IMR-90 (cell line): ENCODE results near the gene METTL27. TPM values are rescaled to one million over a fixed set of nuclear protein-coding genes. Genes with fewer than 3 reads are reported as not detected.
A peak's percentile ranks its signal among the peaks of the same experiment; 100 is the strongest.

Experiments used
- ATAC-seq: fragments of 200-7000 bp; cut with Tn5 transposase; 2 replicates; pipeline ENCODE4 v1.9.1; 2020; ENCODE audit warnings: low read depth, mild to moderate bottlenecking, moderate library complexity
- BruUV-seq: library from RNA; stranded (reverse); fragments of 400-500 nt; replicated peaks from 2 replicates; lab custom pipeline; 2021; lab: Mats Ljungman, UMichigan
- CTCF ChIA-PET: fragments of 300-600 bp; formaldehyde crosslinking; extraction: SDS; loops from one replicate; lab custom pipeline; 2021; ENCODE audit warnings: antibody characterized with exemption; lab: Yijun Ruan, JAX
- POLR2A ChIA-PET: fragments of 300-600 bp; sonication (Branson Sonifier 250); formaldehyde crosslinking; loops from one replicate; lab custom pipeline; 2022; ENCODE audit warnings: antibody characterized with exemption; ENCODE audit not compliant: unreplicated experiment; lab: Charles Lee
- DNase-seq: peaks from one replicate; pipeline ENCODE4 v3.0.0; 2013
- H2AFZ ChIP-seq: replicated peaks from 2 replicates; pipeline ENCODE3; 2013; ENCODE audit warnings: low read length, mild to moderate bottlenecking; ENCODE audit not compliant: poor library complexity
- H2AK5ac ChIP-seq: 2 replicates; pipeline ENCODE4 v1.6.1; 2013; ENCODE audit warnings: low read depth, low read length, inconsistent platforms
- H2AK9ac ChIP-seq: replicated peaks from 2 replicates; pipeline ENCODE3; 2013; ENCODE audit warnings: mild to moderate bottlenecking, low read depth, low read length, moderate library complexity; ENCODE audit not compliant: poor library complexity
- H2BK120ac ChIP-seq: 2 replicates; pipeline ENCODE4 v1.6.1; 2013; ENCODE audit warnings: low read depth, low read length, inconsistent platforms
- H2BK15ac ChIP-seq: 3 replicates; pipeline ENCODE4 v1.6.1; 2013; ENCODE audit warnings: low read depth, low read length, inconsistent platforms
- H2BK20ac ChIP-seq: 2 replicates; pipeline ENCODE4 v1.6.1; 2013; ENCODE audit warnings: low read depth, mild to moderate bottlenecking, inconsistent platforms, low read length, moderate library complexity
- H2BK5ac ChIP-seq: 2 replicates; pipeline ENCODE4 v1.6.1; 2013; ENCODE audit warnings: mild to moderate bottlenecking, low read depth, low read length, inconsistent platforms; ENCODE audit not compliant: poor library complexity, severe bottlenecking
- H3K14ac ChIP-seq: replicated peaks from 2 replicates; pipeline ENCODE4 v1.6.1; 2013; ENCODE audit warnings: low read depth, low read length, inconsistent platforms
- H3K18ac ChIP-seq: 2 replicates; pipeline ENCODE4 v1.6.1; 2013; ENCODE audit warnings: low read depth, low read length, control low read depth
- H3K23ac ChIP-seq: 2 replicates; pipeline ENCODE4 v1.6.1; 2013; ENCODE audit warnings: low read depth, low read length, inconsistent platforms
- H3K27ac ChIP-seq: 2 replicates; pipeline ENCODE4 v1.5.1; 2013; ENCODE audit warnings: mild to moderate bottlenecking, control low read depth, low read length; ENCODE audit not compliant: insufficient read depth
- H3K27me3 ChIP-seq: 2 replicates; pipeline ENCODE4 v1.6.1; 2013; ENCODE audit warnings: low read length; ENCODE audit not compliant: control insufficient read depth, insufficient read depth
- H3K36me3 ChIP-seq: 2 replicates; pipeline ENCODE4 v1.6.1; 2013; ENCODE audit warnings: low read length, mixed read lengths; ENCODE audit not compliant: control insufficient read depth, insufficient read depth
- H3K4ac ChIP-seq: 2 replicates; pipeline ENCODE4 v1.6.1; 2013; ENCODE audit warnings: low read depth, low read length, inconsistent platforms
- H3K4me1 ChIP-seq: 2 replicates; pipeline ENCODE4 v1.6.1; 2013; ENCODE audit warnings: low read length, mixed read lengths; ENCODE audit not compliant: control insufficient read depth, insufficient read depth
- H3K4me2 ChIP-seq: 2 replicates; pipeline ENCODE4 v1.6.1; 2013; ENCODE audit warnings: low read depth, mild to moderate bottlenecking, control low read depth, low read length, moderate library complexity
- H3K4me3 ChIP-seq: 2 replicates; pipeline ENCODE4 v1.5.1; 2013; ENCODE audit warnings: low read depth, mild to moderate bottlenecking, control low read depth, low read length, moderate library complexity; ENCODE audit not compliant: insufficient read depth
- H3K56ac ChIP-seq: 2 replicates; pipeline ENCODE4 v1.6.1; 2013; ENCODE audit warnings: low read length, inconsistent platforms; ENCODE audit not compliant: insufficient read depth; ENCODE audit errors: extremely low read depth
- H3K79me1 ChIP-seq, 2 experiments: 2 replicates each; pipeline ENCODE4 v1.6.1; 2013; ENCODE audit warnings: low read length in 2 of 2, inconsistent platforms in 1 of 2, low read depth in 1 of 2
- H3K9ac ChIP-seq: 2 replicates; pipeline ENCODE4 v1.6.1; 2013; ENCODE audit warnings: low read depth, low read length, control low read depth
- H3K9me1 ChIP-seq: 2 replicates; pipeline ENCODE4 v1.6.1; 2013; ENCODE audit warnings: low read length, inconsistent platforms; ENCODE audit not compliant: insufficient read depth
- H3K9me3 ChIP-seq: 2 replicates; pipeline ENCODE4 v1.6.1; 2013; ENCODE audit warnings: low read length; ENCODE audit not compliant: control insufficient read depth, insufficient read depth
- H4K20me1 ChIP-seq: 2 replicates; pipeline ENCODE4 v1.6.1; 2013; ENCODE audit warnings: low read length, inconsistent platforms; ENCODE audit not compliant: insufficient read depth
- H4K5ac ChIP-seq: 2 replicates; pipeline ENCODE4 v1.6.1; 2013; ENCODE audit warnings: mild to moderate bottlenecking, low read depth, low read length, control low read depth
- H4K8ac ChIP-seq, 2 experiments: 2 replicates each; pipeline ENCODE4 v1.6.1; 2013; ENCODE audit warnings: low read depth in 2 of 2, low read length in 2 of 2, control low read depth in 1 of 2, inconsistent platforms in 1 of 2
- H4K91ac ChIP-seq: 2 replicates; pipeline ENCODE4 v1.6.1; 2013; ENCODE audit warnings: low read depth, low read length, inconsistent platforms; ENCODE audit not compliant: insufficient read depth
- FOS ChIP-seq: fragments of 150-350 bp; IDR thresholded peaks from 2 replicates; pipeline ENCODE4 v1.6.1; 2016; ENCODE audit warnings: low read depth, low read length
- POLR2A ChIP-seq: IDR thresholded peaks from 2 replicates; pipeline ENCODE4 v1.6.1; 2012; ENCODE audit warnings: mild to moderate bottlenecking, low read depth, low read length
- RCOR1 ChIP-seq: IDR thresholded peaks from 2 replicates; pipeline ENCODE4 v1.6.1; 2012; ENCODE audit warnings: mild to moderate bottlenecking, low read length, improper control_type of control experiment; ENCODE audit not compliant: insufficient replicate concordance
- SMC3 ChIP-seq: fragments of 150-350 bp; IDR thresholded peaks from 2 replicates; pipeline ENCODE4 v1.6.1; 2016; ENCODE audit warnings: low read depth, mild to moderate bottlenecking, antibody characterized with exemption, low read length, moderate library complexity
- WGBS, 2 experiments: methylation state at CpG; one replicate each; pipeline versions ENCODE4 v1.1.5 to v1.1.7; 2013; ENCODE audit warnings: missing lambda C conversion rate in 2 of 2; ENCODE audit not compliant: insufficient read length in 1 of 2; ENCODE audit errors: extremely low coverage in 2 of 2; 5-methylcytosine and 5-hydroxymethylcytosine counted together
- dilution Hi-C: fragments of 300-500 bp; cut with HindIII; formaldehyde crosslinking; loops from one replicate; pipeline ENCODE4 v1.14.3; 2018; ENCODE audit warnings: low sequenced_read_pairs; ENCODE audit not compliant: unreplicated experiment
- in situ Hi-C: fragments of 300-500 bp; cut with MboI; formaldehyde crosslinking; loops from 3 replicates; pipeline ENCODE4 v1.14.3; 2019; ENCODE audit warnings: low sequenced_read_pairs, inconsistent platforms, mixed read lengths
- intact Hi-C: fragments of 100-400 bp; cut with micrococcal nuclease; formaldehyde crosslinking; loops from 2 replicates; pipeline ENCODE4 v1.10.0; 2022
- polyA plus RNA-seq, 3 experiments: library from polyadenylated mRNA; depleted of rRNA; stranded (reverse); fragments of >200 nt; gene quantifications; 2 replicates each; pipeline ENCODE4 v1.2.3, GENCODE V29; 2012; ENCODE audit warnings: low replicate concordance in 1 of 3
- total RNA-seq: library from RNA; depleted of rRNA; stranded (reverse); fragments of >200 nt; gene quantifications from 2 replicates; pipeline ENCODE4 v1.2.3, GENCODE V29; 2012

METTL27 gene
- total and polyA plus RNA-seq, 2 of the 4 experiments (the other 2 are of a cell fraction): 2.3 to 4.3 TPM

- 96% methylated on average over 3 of the region's 6 CpGs; no CpG with 5 or more reads in 1 of the 2 experiments for WGBS, 2 experiments
- dilution Hi-C loops: no loop called here
- H4K91ac ChIP-seq: peak overlapping the region; percentile 46; the same call in 1 of the 2 replicates
- H3K9me1 ChIP-seq: peaks cover 16% of the 10 kb centered on the region
- no peak for DNase-seq
- ChIA-PET POLR2A (no interaction called here), CTCF (no interaction called here)
- H3K4me1 ChIP-seq: peaks cover 36% of the 10 kb centered on the region
- H3K79me1 ChIP-seq: 0 out of 4 replicates have a peak, but pooled peaks cover 0 to under 1% of the 10 kb centered on the region in 2 experiments
- no peaks in the 10 kb centered on the region for H3K27me3 ChIP-seq
- no peak overlapping the region for H3K14ac ChIP-seq
- H2AFZ ChIP-seq: no peak overlapping the region
- H3K56ac ChIP-seq: no peak overlapping the region
- H2BK5ac ChIP-seq: no peak overlapping the region
- no TSS peak for BruUV-seq
- no peak overlapping the region for H3K4me3 ChIP-seq
- TF ChIP-seq POLR2A: no peak
- no peak for TF ChIP-seq RCOR1
- no peak for TF ChIP-seq SMC3
- no peak for TF ChIP-seq FOS
- H3K9ac ChIP-seq: no peak overlapping the region
- no peaks in the 10 kb centered on the region for H3K9me3 ChIP-seq
- no peak overlapping the region for H4K5ac ChIP-seq
- H2BK20ac ChIP-seq: no peak overlapping the region
- no peaks in the 10 kb centered on the region for H3K36me3 ChIP-seq
- in situ Hi-C loops: no loop called here
- H3K4ac ChIP-seq: no peak overlapping the region
- H3K27ac ChIP-seq: no peak overlapping the region
- H3K18ac ChIP-seq: no peak overlapping the region
- no peak overlapping the region for H2BK15ac ChIP-seq
- H4K8ac ChIP-seq: no peak overlapping the region
- no peak overlapping the region for H3K4me2 ChIP-seq
- no peaks in the 10 kb centered on the region for H4K20me1 ChIP-seq
- intact Hi-C loops: no loop called here
- ATAC-seq: no peak
- H2AK5ac ChIP-seq: peak overlapping the region; percentile 75
- peak overlapping the region; percentile 29; the same call in 1 of the 2 replicates for H2BK120ac ChIP-seq
- no peak overlapping the region for H3K23ac ChIP-seq
- no peak overlapping the region for H2AK9ac ChIP-seq
Observed at GRCh38 chr7:73888959-73889358, 46.6 kb upstream of the METTL27 start.
